B cell (primary cell): ENCODE data around the gene AIFM1.

Source experiments
- CTCF ChIP-seq: fragments of 200-600 bp; IDR thresholded peaks from one replicate; pipeline ENCODE4 v1.8.0; 2022; ENCODE audit warnings: antibody characterized with exemption, mild to moderate bottlenecking
- EZH2 ChIP-seq: IDR thresholded peaks from 2 replicates; pipeline ENCODE4 v1.6.1; 2012; ENCODE audit warnings: borderline replicate concordance, low read depth, mild to moderate bottlenecking, moderate library complexity, low read length; ENCODE audit not compliant: insufficient read depth, poor library complexity, severe bottlenecking

- no peak for TF ChIP-seq CTCF
- no peak for TF ChIP-seq EZH2
Measured at GRCh38 chrX:130114141-130114588, 51.5 kb downstream of the AIFM1 start.
